Activated T-cell treated with anti-CD3 and anti-CD28 coated beads for 48 hours (primary cell): ENCODE data around the gene VSNL1.

Experiments
- DNase-seq: peaks from one replicate; pipeline ENCODE4 v3.0.0-alpha.2; 2020; ENCODE audit warnings: low read depth

VSNL1 gene

GRCh38 chr2:17540093-17540812 is at the start of gene VSNL1:
TSS of gene VSNL1 (plus strand) at chr2:17540696. CDS start at chr2:17592075, 51,379 bp downstream.
- DNase-seq: no peak

- no peak for DNase-seq
Observed at GRCh38 chr2:17495590-17495989, 44.9 kb upstream of the VSNL1 start.

- no peak for DNase-seq
Observed at GRCh38 chr2:17497718-17498117, 42.8 kb upstream of the VSNL1 start.

GRCh38 chr2:17506736-17507616 is 33.5 kb upstream of the VSNL1 start:
- no peak for DNase-seq

GRCh38 chr2:17515652-17516051 is 24.8 kb upstream of the VSNL1 start:
- no peak for DNase-seq

GRCh38 chr2:17517481-17518211 is 22.9 kb upstream of the VSNL1 start:
- DNase-seq: no peak

- peak; percentile 34 for DNase-seq
Observed at GRCh38 chr2:17518212-17519154, 22.0 kb upstream of the VSNL1 start, which contains the start of gene RAD51AP2. TSS of gene RAD51AP2 (minus strand) at chr2:17518440. CDS start at chr2:17518415, 25 bp downstream.

- DNase-seq: no peak
Observed at GRCh38 chr2:17519486-17519885, 21.0 kb upstream of the VSNL1 start.

- no peak for DNase-seq
Observed at GRCh38 chr2:17520761-17521160, 19.7 kb upstream of the VSNL1 start.

- no peak for DNase-seq
Observed at GRCh38 chr2:17521621-17522020, 18.9 kb upstream of the VSNL1 start.

- DNase-seq: no peak
Observed at GRCh38 chr2:17522303-17522702, 18.2 kb upstream of the VSNL1 start.

GRCh38 chr2:17529771-17530170 is 10.7 kb upstream of the VSNL1 start:
- no peak for DNase-seq

- no peak for DNase-seq
Observed at GRCh38 chr2:17533546-17533945, 7.0 kb upstream of the VSNL1 start.

GRCh38 chr2:17536416-17536815 is 4.1 kb upstream of the VSNL1 start:
- no peak for DNase-seq

- no peak for DNase-seq
Observed at GRCh38 chr2:17538022-17538843, 2.3 kb upstream of the VSNL1 start.

GRCh38 chr2:17538844-17539554 is 1.5 kb upstream of the VSNL1 start:
- no peak for DNase-seq

- DNase-seq: no peak
Observed at GRCh38 chr2:17539611-17540092, 844 bp upstream of the VSNL1 start.

GRCh38 chr2:17540813-17541530 is 476 bp downstream of the VSNL1 start:
- DNase-seq: no peak

- DNase-seq: no peak
Observed at GRCh38 chr2:17541531-17541950, 1.0 kb downstream of the VSNL1 start.
